Myocyte (in vitro differentiated cells): ENCODE results near the gene AMACR. TPM values are rescaled to one million over a fixed set of nuclear protein-coding genes. Genes with fewer than 3 reads are reported as not detected.

ENCODE experiments used
- total RNA-seq: library from RNA; depleted of rRNA; stranded (reverse); fragments of >200 nt; gene quantifications from 2 replicates; pipeline ENCODE4 v1.2.3, GENCODE V29; 2014

AMACR gene
- total RNA-seq, 1 donor from 2014 or later, result 45.7 TPM

Other genes starting within 250 kb of the AMACR start
- 21.4 and 22.0 TPM in 2 replicates for gene ADAMTS12, start 116.1 kb downstream of the AMACR start, total RNA-seq
- gene RXFP3, start 71.7 kb downstream of the AMACR start, total RNA-seq, result not detected in 2 replicates
- 0.05 and 0.37 TPM in 2 replicates for gene SLC45A2, start 23.4 kb downstream of the AMACR start, total RNA-seq
- gene C1QTNF3, start 35.2 kb upstream of the AMACR start, total RNA-seq, result 1.8 and 3.0 TPM in 2 replicates